HG03342 (cell line): ENCODE measurements around the gene C4orf36.

Experiments
- ATAC-seq: cut with Tn5 transposase; IDR thresholded peaks from one replicate; pipeline ENCODE4 v1.9.1; 2021; ENCODE audit warnings: mild to moderate bottlenecking, moderate library complexity; ENCODE audit not compliant: unreplicated experiment

Gene C4orf36

DNA sequence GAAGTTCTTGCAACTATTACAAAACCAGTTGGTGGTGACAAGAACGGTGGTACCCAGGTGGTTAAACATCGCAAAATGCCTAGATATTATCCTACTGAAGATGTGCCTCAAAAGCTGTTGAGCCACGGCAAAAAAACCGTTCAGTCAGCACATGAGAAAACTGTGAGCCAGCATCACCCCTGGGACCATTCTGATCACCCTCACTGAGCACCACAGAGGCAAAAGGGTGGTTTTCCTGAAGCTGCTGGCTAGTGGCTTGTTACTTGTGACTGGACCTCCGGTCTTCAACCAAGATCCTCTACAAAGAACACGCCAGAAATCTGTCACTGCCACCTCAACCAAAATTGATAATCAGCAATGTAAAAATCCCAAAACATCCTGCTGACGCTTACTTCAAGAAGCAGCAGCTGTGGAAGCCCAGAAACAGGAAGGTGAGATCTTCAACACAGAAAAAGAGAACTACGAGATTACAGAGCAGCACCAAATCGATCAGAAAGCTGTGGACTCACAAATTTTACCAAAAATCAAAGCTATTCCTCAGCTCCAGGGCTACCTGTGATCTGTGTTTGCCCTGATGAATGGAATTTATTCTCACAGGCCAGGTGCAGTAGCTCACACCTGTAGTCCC is 21.7 kb downstream of the C4orf36 start:
- ATAC-seq, result no peak

DNA sequence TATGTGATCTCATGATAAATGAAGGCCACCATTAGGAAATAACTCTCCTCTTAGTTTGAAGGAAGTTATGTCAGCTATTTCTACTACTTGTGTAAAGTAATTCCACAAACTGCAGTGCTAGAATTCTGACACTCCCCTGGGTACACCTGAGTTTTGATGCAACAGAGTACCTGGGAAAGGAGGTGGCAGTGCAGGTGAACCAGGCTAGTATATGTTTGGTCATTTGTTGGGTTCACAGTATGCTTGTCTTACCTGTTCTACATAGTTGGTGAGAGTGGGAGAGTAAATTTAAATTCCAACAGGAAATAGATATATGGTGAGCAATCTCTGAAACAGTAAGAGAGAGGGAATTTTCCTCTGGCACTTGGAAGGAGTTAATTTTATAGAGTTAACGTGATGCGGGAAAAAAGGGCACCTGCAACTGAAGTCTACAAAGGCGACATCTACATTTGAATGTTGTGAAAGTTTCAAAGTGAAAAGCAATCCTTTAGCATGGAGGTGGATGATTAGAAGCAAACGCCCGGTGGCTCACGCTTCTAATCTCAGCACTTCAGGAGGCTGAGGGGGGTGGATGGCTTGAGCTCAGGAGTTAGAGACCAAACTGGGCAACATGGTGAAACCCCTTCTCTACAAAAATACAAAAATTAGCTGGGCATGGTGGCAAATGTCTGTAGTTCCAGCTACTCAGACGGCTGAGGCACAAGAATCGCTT is 34.7 kb downstream of the C4orf36 start:
- ATAC-seq, result no peak

DNA sequence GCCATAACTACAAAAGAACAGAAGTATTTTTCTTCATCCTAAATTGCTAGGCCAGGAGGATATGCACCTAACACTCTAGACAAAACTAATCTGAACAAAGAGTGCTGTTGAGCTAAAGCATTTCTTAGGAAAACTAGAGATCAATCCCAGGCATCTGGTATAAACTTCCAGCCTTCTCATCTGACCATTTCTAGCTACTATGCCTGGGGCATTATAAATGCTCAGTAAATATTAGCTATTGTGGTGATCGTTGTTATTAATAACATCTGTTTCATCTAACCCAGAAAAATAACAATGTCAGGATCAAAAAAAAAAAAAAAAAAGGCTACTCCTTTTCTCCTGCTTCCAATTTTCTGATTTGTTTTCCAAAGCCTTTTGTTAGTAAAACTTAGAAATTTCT is 35.3 kb downstream of the C4orf36 start:
- ATAC-seq, result no peak

DNA sequence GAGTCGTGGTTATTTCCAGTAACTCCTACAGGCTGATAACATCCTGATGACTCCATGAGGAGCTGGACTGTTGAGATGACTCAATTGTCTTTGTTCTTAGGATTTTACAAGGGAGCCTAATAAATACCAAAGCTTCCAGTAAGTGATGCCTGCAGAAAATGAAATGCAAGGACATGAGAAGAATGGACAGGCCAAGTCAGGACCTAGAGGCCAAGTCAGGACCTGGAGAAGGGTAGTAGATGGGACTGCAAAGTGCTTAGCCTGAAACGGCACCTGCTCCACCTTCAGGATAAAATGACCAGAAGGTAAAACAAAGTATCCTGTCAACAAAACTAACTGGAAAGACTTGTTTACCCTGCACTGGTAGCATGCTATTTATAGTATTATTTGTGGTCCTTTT is 36.6 kb downstream of the C4orf36 start:
- ATAC-seq, result no peak

DNA sequence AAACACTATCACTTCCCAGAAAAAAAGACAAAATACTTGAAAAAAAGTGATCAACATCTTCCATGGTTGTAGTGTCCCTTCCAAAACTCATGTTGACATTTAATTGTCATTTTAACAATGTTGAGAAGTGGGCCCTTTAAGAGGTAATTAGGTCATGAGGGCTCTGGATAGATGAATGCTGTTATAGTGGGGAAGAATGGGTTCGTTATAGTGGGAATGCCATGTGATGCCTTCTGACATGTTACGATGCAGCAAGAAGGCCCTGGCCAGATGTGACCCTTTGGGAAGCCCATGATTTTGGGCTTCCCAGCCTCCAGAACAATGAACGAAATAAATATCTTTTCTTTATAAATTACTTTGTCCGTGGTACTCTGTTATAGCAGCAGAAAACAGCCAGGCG is 39.0 kb downstream of the C4orf36 start:
- no peak for ATAC-seq

DNA sequence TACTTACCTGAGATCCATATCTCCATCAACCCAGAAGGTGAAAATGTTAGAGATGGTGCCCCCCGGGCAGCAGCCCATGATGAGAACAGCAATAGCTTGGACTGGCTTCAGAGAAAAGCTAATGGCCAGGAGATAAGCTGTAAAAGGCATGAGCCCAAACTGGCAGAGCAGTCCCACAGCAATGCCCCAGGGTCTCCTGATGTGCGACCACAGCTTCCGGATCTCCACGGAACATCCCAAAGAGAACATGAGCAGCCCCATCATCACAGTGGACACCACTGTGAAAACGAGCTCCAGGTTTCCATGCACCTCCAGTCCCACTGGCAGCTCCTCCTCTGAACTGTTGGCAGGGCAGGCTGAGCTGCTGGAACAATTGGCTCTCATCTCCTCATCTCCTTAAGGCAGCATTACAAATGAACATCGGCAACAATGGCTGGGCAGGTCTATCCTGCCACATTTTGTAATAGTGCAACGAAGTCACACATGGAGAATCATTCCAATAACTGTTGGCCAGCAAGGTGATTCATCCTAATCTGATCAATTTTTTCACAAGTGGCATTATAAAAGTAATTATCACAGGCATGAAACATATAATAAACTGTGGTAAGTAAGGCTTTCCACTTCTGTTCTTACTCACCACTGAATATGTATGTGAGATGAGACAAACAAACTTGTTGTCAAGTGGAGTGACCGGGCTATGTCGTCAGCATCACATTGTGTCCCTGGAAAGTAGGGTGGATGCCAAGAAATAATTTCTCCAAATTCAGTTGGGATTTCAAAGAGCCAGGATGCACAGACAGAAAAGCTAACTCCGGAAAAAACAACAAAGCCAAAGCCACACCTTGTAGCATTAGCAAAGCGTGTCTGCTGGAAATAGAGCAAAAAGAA is 43.2 kb downstream of the C4orf36 start, which contains the start of gene SLC10A6:
SLC10A6 (minus strand) TSS at position 653 of the 888 bp plus-strand sequence; CDS start at position 384, 269 bp downstream.
- ATAC-seq, result no peak

DNA sequence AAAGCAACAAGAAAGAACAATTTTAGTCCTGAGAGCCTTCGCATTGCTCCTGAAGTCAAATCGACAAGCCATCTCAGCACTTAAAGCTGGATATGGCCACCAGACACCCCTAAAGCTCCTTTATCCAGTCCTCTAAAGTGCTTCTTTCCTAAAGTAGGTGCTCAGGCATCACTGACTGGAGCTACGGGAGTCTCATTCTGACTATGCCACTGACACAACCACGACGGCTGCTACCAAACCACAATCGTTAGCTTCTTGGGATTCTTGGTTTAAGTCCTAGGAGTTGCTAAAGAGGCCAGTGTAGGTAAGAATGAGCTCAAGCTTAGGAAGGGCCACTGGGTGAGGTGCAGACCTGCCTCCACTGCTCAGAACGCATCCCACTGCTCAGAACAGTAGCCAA is 44.1 kb downstream of the C4orf36 start:
- ATAC-seq, result no peak

DNA sequence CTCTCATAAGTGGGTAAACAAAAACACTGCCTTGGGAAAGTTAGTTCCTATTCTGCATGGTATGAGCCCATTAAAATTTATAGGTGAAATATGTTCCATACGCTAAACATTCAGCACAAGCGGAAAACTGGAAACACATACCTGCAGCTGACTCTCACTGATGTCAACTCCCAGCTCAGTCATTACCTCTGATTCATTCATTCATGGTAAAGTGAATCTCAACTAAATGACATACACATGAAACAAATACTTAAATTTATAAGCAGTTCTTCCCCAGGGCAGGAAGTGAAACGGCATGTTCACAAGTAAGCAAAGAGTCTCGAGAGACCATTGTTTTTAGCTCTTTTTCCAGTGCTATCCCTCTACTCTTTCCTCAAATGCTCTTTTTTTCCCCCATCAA is 44.7 kb downstream of the C4orf36 start:
- ATAC-seq, result no peak

DNA sequence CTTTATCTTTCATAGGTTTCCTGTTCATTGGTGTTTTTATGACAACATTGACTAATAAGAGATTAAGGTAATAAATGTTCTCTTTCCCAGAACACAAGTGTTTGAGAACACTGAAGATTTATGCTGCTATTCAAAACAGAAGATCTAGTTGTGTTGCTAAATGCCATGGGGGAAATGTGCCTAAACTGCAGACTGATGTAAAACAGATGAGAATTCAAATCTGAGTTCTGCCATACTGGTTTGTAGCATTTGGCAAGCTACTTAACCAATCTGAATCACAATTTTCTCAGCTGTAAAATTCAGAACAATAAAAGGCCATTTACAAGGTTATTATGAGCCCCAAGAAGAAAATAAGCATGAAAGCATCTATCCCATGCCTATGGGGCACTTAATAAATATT is 45.3 kb downstream of the C4orf36 start:
- ATAC-seq, result no peak

DNA sequence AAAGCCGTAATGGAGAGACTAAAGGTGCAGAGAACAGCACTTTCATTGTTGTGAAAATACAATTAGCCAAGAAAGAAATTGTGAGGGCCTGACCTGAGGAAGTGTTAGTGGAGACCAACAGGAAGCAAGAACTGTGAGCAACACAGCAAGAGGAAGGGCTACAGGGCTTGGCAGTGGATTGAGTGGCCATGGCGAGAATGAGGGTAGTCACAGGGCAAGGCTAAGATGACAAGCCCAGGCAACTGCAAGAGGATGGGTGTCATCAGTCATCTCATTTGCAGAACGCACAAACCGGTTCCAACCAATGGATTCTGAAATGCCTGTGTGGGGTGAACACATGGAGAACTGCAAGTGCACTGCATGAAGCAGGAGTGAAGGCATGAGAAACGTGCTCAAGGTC is 46.6 kb downstream of the C4orf36 start:
- ATAC-seq, result no peak

DNA sequence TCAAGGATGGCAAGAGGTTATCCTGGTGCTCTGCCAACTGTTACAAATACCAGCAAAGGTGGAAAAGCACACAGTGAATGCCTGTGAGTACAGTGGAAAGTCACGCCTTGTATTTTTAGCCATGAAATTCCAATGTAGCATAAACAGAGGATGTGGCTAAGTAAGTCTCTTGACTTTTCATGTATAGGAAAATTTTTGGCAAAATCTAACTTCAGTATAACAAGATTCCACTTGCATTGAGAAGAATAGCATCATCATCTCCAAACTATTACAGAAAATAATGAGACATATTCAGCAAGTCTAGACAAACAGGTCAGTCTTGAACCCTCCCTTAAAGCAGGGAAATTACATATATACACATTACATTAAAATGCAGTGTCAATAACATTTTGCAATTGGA is 50.9 kb downstream of the C4orf36 start:
- ATAC-seq, result no peak

DNA sequence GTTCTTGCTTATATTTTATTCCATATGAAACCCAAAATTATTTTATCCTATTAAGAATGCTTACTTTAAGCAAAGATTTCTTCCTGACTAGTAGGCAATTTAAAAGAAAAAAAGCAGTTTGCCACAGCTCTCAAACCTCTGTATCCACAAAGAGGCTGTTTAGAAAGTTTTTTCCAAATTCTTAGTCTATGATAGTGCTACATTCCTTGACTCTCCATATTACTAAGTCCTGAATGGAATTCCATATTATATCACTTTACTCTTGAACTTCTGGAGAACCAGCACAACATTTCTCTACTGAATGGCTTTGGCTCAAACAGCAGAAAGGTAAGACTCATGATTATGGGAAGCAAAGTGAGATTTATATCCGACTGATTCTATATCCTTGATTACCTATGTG is 51.4 kb downstream of the C4orf36 start:
- no peak for ATAC-seq

DNA sequence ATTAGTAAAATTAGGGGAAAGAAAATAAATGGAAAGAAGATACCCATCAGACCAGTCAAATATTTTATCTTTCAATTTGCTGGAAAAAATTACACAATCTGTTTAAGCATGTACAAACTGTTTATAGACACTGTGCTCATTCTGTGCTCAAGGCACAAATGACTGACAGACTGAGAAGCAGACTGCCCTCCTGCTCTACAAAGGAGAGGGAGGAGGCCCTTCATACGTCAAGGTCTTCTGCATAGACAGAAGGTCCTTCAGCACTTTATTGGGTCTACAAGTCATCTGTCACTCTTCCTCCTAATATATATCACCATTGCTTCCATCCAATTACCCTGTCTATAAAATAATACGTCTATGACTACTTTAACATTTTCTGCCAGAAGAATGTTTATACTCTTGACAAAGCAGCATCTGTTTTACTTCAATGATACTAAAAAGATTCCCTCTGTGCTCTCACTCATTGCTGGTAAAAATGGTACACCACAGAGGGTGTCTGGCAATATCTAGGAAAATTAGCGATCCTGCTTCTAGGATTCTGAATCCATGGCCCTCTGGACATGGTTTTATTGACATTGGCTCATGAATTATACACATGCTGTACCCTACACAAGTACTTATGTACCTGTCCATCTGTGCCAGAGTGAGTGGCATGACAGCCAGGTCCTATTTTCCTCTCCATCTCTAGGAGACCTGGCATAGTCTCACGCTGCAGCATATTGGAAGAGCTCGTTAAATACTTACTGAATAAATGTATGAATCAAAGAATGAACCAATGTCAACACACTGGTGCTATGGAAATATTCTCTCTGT is 54.3 kb downstream of the C4orf36 start:
- ATAC-seq, result no peak

DNA sequence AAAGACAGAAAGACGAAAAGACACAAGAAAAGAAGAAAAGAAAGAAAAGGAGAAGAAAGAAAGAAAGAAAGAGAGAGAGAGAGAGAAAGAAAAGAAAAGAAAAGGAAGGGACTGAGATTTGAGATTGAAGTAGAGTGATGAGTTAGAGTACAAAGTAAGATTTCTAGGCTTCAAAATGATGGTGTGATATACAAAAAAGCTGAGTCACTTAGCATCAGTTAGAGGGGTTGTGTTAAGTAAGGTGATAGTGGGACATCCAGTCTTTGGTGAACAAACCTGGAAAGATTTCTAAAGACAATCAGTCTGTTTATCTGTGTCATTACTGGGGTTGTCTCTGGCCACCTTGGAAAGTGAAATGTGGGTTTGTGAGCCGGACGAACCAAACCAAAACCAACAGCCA is 56.5 kb downstream of the C4orf36 start:
- no peak for ATAC-seq

DNA sequence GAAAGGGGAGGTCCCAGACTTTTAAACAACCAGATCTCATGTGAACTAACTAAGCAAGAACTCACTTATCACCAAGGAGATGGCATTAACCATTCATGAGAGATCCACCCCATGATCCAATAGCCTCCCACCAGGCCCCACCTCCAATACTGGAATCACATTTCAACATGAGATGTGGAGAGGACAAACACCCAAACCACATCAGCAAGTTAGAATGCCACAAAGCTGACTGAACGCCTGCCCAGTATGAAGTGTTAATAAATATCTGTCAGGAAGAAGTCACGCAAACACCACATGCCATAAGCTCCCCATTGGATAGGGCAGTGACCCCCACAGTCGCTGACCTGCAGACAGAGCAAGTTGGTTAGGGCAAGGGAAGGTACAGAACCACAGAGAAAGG is 57.3 kb downstream of the C4orf36 start:
- ATAC-seq, result no peak

DNA sequence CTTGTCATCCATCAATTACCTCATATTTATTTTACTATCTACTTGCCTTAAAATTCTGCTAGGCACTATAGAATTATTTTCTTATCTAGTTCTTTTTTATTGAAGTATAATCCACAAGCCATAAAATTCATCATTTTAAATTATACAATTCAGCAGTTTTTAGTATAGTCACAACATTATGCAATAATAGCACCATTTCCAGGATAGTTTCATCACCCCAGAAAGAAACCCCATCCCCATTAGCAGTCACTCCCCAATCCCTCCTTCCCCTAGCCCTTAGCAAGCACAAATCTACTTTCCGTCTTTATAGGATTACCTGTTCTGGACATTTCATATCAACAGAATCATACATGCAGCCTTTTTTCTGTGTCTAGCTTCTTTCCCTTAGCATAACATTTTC is 58.6 kb downstream of the C4orf36 start:
- no peak for ATAC-seq

DNA sequence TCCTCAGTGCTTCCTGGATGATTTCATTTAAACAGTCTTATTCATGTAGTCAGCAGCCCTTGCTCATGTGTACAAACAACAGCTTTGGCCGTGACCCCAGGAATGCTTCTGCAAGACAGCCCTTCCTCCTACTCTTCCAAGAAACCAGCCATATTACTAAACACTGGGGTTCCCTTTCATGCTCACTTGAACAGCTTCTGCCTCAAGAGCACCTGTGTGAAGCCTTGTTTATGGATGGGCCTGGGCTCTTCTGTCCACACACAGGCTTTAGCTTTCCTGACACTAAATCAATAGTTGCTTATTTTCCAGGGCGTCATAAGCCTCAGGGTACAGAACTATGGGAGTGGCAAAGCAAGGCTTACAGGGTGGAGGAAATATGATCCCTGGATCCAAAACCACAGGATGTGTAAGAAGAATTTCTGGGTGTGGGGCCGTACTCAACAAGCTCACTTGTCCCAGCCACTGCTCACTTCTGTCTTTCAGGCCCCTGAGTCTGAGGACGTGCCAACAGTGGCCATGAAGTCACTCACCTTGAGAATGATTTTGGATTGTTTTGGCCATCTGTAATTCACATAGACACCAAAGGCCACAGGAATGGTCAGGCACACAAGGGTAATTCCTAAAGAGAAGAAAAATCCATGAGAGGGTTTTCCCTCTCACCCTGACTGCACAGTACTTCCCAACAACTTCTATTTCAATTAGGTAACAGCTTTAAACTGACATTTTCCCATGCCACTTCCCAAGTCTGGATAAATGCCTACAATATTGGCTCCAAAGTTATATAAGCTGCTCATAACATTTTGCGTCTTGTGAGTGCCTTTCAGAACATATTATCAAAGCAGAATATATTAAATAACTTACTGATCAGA is 60.7 kb downstream of the C4orf36 start:
- no peak for ATAC-seq
